Astrocyte (in vitro differentiated cells and primary cell): ENCODE results near the gene EXD3. TPM values are rescaled to one million over a fixed set of nuclear protein-coding genes. Genes with fewer than 3 reads are reported as not detected.

Experiments
- DNase-seq: peaks from one replicate; pipeline ENCODE4 v3.0.0-alpha.2; 2010; ENCODE audit warnings: low read depth
- FAIRE-seq: peaks from 2 replicates; lab custom pipeline; 2011; peaks lifted over from hg19 to GRCh38; lab: Jason Lieb, UNC
- H2AFZ ChIP-seq: 2 replicates; pipeline ENCODE4 v1.6.0; 2012; ENCODE audit warnings: low read depth, low read length, inconsistent platforms
- H3K27ac ChIP-seq: 2 replicates; pipeline ENCODE4 v1.5.1; 2011; ENCODE audit warnings: low read depth, low read length, inconsistent platforms
- H3K27me3 ChIP-seq: 2 replicates; pipeline ENCODE4 v1.6.0; 2011; ENCODE audit warnings: low read length, inconsistent platforms; ENCODE audit not compliant: insufficient read depth
- H3K36me3 ChIP-seq: 2 replicates; pipeline ENCODE4 v1.5.1; 2011; ENCODE audit warnings: low read length, inconsistent platforms; ENCODE audit not compliant: insufficient read depth
- H3K4me1 ChIP-seq: 2 replicates; pipeline ENCODE4 v1.5.1; 2011; ENCODE audit warnings: low read length, inconsistent platforms; ENCODE audit not compliant: insufficient read depth
- H3K4me2 ChIP-seq: 2 replicates; pipeline ENCODE4 v1.6.0; 2012; ENCODE audit warnings: low read length, inconsistent platforms
- H3K4me3 ChIP-seq: 2 replicates; pipeline ENCODE4 v1.5.1; 2011; ENCODE audit warnings: low read depth, mild to moderate bottlenecking, low read length, inconsistent platforms; ENCODE audit not compliant: insufficient read depth
- H3K79me2 ChIP-seq: 2 replicates; pipeline ENCODE4 v1.6.0; 2012; ENCODE audit warnings: mild to moderate bottlenecking, low read length, inconsistent platforms; ENCODE audit not compliant: insufficient read depth
- H3K9ac ChIP-seq: 2 replicates; pipeline ENCODE4 v1.6.0; 2012; ENCODE audit warnings: mild to moderate bottlenecking, low read length, inconsistent platforms
- H3K9me3 ChIP-seq: 2 replicates; pipeline ENCODE4 v1.5.1; 2012; ENCODE audit warnings: low read depth, mild to moderate bottlenecking, low read length, inconsistent platforms; ENCODE audit not compliant: insufficient read depth
- H4K20me1 ChIP-seq: 2 replicates; pipeline ENCODE4 v1.6.0; 2012; ENCODE audit warnings: low read length, inconsistent platforms; ENCODE audit not compliant: insufficient read depth
- H3K27ac Mint-ChIP-seq: one replicate; pipeline ENCODE4 v1.8.0; 2021; ENCODE audit warnings: mild to moderate bottlenecking, mixed read lengths; ENCODE audit not compliant: unreplicated experiment
- H3K27me3 Mint-ChIP-seq: one replicate; pipeline ENCODE4 v1.8.0; 2021; ENCODE audit warnings: low read depth, mixed read lengths; ENCODE audit not compliant: unreplicated experiment
- H3K36me3 Mint-ChIP-seq: one replicate; pipeline ENCODE4 v1.8.0; 2021; ENCODE audit warnings: low read depth, mixed read lengths; ENCODE audit not compliant: unreplicated experiment
- H3K4me1 Mint-ChIP-seq: one replicate; pipeline ENCODE4 v1.8.0; 2021; ENCODE audit warnings: low read depth, mixed read lengths; ENCODE audit not compliant: unreplicated experiment
- H3K4me3 Mint-ChIP-seq: one replicate; pipeline ENCODE4 v1.8.0; 2021; ENCODE audit warnings: mild to moderate bottlenecking, moderate library complexity, mixed read lengths; ENCODE audit not compliant: unreplicated experiment
- H3K9me3 Mint-ChIP-seq: one replicate; pipeline ENCODE4 v1.8.0; 2021; ENCODE audit warnings: mild to moderate bottlenecking, mixed read lengths; ENCODE audit not compliant: unreplicated experiment
- CTCF ChIP-seq: IDR thresholded peaks from 2 replicates; pipeline ENCODE4 v1.5.1; 2011; ENCODE audit warnings: low read depth, mild to moderate bottlenecking, inconsistent platforms, low read length, moderate library complexity; ENCODE audit not compliant: insufficient read depth
- EZH2 ChIP-seq: IDR thresholded peaks from 2 replicates; pipeline ENCODE4 v1.6.1; 2012; ENCODE audit warnings: mild to moderate bottlenecking, low read length, inconsistent platforms; ENCODE audit not compliant: insufficient read depth
- total RNA-seq: library from RNA; stranded (reverse); gene quantifications from 2 replicates; pipeline ENCODE4 v1.2.1, GENCODE V29; 2021

Gene EXD3
- total RNA-seq, 1 donor from 2014 or later: 8.5 TPM

- FAIRE-seq (no peak), DNase-seq (no peak)
- no peak overlapping the region for H3K9ac ChIP-seq
- H3K4me3 ChIP-seq: no peak overlapping the region
- peaks cover 23% of the 10 kb centered on the region for H3K79me2 ChIP-seq
- Mint-ChIP-seq H3K36me3 (no peaks in the 10 kb centered on the region), H3K27ac (no peak overlapping the region), H3K4me1 (peaks cover 9% of the 10 kb centered on the region), H3K27me3 (no peaks in the 10 kb centered on the region), H3K4me3 (no peak overlapping the region), H3K9me3 (no peaks in the 10 kb centered on the region)
- no peaks in the 10 kb centered on the region for H3K27me3 ChIP-seq
- H3K9me3 ChIP-seq: no peaks in the 10 kb centered on the region
- TF ChIP-seq CTCF (no peak), EZH2 (no peak)
- peaks cover 6% of the 10 kb centered on the region for H4K20me1 ChIP-seq
- no peak overlapping the region for H2AFZ ChIP-seq
- H3K4me2 ChIP-seq: peak overlapping the region; percentile 22
- H3K36me3 ChIP-seq: no peaks in the 10 kb centered on the region
- H3K27ac ChIP-seq: no peak overlapping the region
- H3K4me1 ChIP-seq: peaks cover 15% of the 10 kb centered on the region
These were observed 5.6 kb downstream of the EXD3 start for GRCh38 chr9:137417161-137418021.

- H3K4me3 ChIP-seq: no peak overlapping the region
- no peaks in the 10 kb centered on the region for H3K9me3 ChIP-seq
- Mint-ChIP-seq H3K9me3 (no peaks in the 10 kb centered on the region), H3K4me3 (no peak overlapping the region), H3K27me3 (no peaks in the 10 kb centered on the region), H3K36me3 (no peaks in the 10 kb centered on the region), H3K27ac (no peak overlapping the region), H3K4me1 (peaks cover 10% of the 10 kb centered on the region)
- H3K27ac ChIP-seq: no peak overlapping the region
- H3K9ac ChIP-seq: no peak overlapping the region
- H3K79me2 ChIP-seq: peaks cover 16% of the 10 kb centered on the region
- peaks cover 6% of the 10 kb centered on the region for H4K20me1 ChIP-seq
- DNase-seq (no peak), FAIRE-seq (no peak)
- no peak overlapping the region for H3K4me2 ChIP-seq
- TF ChIP-seq EZH2 (no peak), CTCF (no peak)
- peaks cover 15% of the 10 kb centered on the region for H3K4me1 ChIP-seq
- no peaks in the 10 kb centered on the region for H3K27me3 ChIP-seq
- no peaks in the 10 kb centered on the region for H3K36me3 ChIP-seq
- H2AFZ ChIP-seq: no peak overlapping the region
These were observed 6.3 kb downstream of the EXD3 start for GRCh38 chr9:137416563-137417151.
